ENCODE results near the gene HMX3.

HMX3 gene

DNA sequence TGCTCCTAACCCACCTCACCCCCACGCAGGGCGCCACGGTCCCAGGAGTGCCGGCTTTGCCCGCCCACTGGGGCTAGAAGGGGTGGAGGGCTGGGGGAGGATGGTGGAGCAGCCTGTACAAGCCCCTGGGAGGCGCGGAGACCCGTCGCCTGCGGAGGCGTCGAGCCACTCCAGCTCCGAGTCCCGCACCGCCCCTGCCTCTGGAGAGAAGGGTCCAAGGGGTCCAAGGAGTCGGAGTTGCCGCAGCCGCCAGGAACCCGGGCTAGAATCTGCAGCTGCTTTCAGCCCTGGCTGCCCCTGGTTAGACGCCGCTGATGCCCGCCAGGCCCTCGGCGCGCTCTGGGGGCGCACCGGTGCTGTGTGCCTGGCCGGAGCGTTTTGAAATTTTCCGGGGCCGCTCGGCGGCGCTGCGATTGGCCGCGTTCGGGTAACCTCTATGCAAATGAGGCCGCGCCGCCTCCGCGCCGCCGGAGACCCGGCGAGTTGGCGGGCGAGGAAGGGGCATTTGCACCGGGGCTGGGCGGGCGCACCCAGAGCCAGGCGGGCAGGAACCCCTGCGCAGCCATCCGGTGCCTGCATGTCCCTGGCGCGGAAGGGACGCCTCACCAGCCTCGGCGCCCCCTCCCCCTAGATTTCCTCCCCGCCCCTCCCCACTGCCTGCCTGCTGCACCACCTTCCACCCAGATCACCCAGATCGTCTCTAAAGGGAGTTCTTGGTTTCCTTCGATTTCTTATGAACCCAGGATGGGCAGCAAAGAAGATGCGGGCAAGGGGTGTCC is 12.1 kb downstream of the HMX3 start, which contains the start of gene HMX2:
TSS of gene HMX2 (plus strand) at position 502 of the 779 bp plus-strand sequence. CDS start at position 745, 243 bp downstream.
- no peak for DNase-seq (ENCODE audit: low read depth, low spot score)

DNA sequence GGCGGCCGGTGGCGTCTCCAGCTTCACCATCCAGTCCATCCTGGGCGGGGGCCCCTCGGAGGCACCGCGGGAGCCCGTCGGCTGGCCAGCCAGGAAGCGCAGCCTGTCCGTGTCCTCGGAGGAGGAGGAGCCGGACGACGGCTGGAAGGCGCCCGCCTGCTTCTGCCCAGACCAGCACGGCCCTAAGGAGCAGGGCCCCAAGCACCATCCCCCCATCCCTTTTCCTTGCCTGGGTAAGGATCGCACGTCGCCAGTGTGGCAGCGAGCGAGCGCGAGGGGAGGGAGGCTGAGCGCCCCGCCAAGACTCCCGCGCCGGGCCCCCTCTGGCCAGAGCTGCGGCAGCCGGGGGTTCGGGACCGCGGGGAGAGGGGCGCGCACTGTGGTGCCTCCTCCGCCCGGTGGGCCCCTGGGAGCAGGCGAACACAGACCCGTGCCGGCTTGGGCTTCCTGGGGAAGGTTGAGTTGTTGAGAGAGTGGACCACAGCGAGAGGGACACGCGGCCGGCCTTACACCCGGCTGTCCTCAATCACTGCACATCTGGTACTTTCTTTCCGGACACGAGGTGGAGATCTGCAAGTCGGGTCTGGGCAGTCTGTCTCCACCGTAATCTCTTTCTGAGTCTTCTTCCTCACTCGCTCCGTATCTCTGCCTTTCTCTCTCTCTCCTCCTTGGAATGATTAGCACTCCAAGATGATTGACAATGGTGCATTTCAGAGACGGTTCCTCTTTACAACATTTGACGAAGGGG is 12.8 kb downstream of the HMX3 start:
- no peak for DNase-seq (ENCODE audit: low read depth, low spot score)

DNA sequence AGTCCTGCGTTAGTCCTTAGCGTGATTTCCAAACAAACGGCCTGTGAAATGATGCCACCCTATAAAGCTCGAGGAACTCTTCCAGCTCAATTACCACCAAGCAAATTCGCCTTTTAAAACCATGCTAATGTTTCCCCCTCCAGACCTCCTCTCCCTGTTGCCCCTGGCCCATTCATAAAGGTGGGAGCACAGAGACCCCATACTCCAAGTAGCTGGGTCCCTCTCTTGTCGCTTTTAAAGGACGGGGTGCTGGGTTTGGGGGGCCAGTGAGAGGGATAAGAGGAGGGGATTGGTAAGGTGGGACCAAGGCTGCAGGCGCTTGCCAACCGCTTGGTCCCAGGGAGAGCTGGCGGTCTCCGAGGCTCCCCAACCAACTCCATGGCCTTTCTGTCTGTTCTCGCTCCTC is 13.4 kb downstream of the HMX3 start:
- DNase-seq (ENCODE audit: low read depth, low spot score), result no peak

DNA sequence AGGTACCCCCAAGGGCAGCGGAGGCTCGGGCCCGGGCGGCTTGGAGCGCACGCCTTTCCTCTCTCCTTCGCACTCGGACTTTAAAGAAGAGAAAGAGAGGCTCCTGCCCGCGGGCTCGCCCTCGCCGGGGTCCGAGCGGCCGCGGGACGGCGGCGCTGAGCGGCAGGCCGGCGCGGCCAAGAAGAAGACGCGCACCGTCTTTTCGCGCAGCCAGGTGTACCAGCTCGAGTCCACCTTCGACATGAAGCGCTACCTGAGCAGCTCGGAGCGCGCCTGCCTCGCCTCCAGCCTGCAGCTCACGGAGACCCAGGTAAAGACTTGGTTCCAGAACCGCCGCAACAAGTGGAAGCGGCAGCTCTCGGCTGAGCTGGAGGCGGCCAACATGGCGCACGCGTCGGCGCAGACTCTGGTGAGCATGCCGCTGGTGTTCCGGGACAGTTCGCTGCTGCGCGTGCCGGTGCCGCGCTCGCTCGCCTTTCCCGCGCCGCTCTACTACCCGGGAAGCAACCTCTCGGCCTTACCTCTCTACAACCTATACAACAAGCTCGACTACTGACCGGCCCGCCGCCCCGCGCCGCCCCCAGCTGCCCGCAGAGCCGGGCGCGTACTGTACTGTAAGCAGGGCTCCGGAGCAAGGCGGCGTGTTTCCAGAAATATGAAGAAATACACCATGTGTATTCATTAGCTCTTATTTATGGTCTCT is 13.9 kb downstream of the HMX3 start:
- DNase-seq (ENCODE audit: low read depth, low spot score), result peak; percentile 68

DNA sequence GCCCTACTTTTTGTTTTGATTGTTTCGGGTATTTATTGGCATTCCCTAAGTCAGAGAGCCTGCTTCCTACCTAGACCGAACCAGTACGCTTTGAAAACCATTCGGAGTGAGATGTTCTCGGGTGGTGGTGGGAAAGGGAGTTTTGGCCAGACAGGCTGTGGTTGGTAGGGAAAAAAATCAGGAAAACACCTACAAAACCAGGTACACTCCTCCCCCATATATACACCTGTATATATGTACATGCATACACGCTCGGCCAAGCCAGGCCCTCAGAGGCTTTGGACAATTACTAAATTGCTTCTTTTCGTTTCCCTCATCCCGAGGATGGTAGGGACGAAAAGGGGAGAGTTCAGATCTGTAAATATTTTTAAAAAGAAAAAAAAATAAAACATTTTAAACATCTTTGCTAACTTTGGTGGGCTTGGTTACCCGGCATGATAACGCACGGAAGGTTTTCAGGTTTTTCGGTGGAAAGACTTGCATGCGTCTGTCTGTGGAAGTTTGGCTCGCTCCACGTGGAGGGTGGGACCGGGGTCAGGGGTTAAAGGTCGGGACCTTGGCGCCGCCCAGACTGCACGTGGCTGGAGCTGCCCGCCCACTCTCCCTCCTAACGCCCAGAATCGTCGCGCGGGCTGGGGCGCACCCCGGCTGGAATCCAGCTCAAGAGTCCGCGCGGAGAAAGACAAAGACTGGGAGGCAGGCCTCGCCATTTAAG is 14.7 kb downstream of the HMX3 start:
- DNase-seq (ENCODE audit: low read depth, low spot score), result no peak

DNA sequence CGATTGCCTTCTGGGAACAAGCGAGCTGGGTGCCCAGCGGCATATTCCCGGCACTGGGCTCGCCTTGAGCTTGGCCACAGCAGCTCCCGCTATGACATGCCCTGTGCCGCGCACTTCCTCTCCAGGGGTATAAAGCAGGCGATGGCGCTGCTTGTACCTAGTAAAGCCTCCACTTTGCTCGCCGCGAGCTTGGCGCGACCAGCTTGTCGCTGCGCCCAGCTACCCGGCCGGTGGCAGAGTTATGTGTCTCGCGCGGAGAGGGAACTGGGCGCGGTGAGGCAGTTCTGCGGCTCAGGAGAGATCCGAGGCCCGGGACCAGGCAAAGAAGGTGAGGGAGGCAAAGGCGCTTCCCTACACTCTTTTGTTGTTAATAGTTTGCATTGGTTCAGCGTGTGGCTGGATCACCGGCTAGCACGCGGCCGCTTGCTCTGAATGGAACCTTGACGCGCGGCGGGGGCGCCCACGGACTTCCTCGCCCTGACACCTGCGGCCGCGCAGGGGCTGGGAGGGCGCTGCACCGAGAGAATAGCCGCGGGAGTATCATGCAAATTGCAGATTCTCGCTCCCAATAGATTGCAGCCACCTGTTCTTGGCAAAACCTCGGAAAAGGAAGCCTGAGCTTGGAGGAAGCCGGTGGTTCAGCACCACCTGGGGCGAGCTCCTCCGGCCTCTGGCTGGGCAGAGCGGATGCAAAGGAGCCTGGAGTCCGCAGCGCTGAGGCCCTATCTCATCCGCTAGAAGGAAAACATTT is 15.4 kb downstream of the HMX3 start:
- peak; percentile 62 for DNase-seq (ENCODE audit: low read depth, low spot score)

DNA sequence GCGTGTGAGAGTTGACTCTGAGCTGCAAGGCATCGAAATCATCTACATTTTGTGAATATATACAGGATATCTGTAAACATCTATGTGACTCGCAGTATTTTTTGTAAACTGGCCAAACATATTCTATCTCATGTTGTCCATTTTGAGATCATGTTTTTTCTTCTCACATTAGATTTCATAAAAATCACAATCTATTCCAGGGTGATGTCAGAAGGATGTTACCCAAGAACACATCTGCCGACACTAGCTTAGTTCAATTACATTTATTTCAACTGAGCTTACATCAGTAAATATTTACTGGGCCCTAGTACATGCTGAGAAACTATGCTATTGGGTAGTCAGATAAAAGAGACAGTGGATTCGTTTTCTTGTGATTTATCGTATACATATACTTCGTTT is 16.0 kb downstream of the HMX3 start:
- no peak for DNase-seq (ENCODE audit: low read depth, low spot score)

DNA sequence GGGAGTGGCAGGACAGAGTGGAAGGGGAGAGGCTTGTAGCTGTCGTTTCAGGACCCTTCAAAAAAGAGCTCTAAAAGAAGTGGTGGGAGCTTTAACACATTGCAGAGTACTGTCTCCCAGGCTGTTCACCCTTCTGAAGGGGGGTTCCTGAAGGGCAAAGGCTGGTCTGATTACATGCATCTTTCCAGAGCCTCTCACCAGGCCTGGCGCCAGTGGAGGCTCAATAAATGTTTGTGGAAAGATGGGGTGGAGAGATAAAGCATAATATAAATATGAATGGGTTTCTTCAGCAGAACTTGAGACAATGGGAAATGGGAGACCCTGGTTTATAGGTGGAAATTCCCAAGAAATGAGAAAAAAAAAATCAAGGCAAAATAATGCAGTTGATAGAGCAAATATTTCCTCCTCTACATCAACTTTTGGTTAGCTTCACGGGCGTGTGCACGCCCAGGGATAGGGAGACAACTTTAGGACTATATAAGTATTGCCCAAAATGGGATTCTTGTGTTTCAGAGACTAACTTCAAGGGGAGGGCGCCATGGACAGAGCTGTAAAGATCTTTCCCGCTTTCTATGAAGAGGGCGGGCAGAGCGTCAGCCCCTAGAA is 17.8 kb downstream of the HMX3 start:
- no peak for DNase-seq (ENCODE audit: low read depth, low spot score)

DNA sequence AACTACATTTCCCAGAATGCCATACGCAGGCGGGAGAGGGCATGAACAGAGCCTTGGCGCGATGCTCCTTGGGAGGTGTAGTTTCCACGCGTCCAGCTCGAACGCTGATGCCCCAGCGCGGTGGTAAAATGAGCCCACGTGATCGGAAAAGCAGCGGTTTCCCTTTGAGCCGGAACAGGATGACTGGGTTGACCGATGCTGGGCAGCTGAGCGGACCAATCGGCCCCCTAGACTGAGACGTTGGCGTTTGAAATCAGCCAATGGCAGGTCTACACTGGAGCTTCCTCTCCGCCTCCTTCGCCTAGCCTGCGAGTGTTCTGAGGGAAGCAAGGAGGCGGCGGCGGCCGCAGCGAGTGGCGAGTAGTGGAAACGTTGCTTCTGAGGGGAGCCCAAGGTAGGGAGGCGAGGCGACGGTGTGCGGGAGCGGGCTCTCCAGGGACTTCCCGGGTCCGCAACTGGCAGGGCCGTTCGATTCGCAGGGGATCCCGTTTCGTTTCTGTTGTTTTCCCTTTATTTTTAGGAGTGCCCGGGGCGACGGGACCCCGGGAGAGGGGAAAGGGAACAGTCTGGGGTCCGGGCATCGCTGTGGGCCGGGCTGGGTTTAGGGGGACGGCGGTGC is 18.4 kb downstream of the HMX3 start, which contains the start of gene BUB3:
TSS of gene BUB3 (plus strand) at position 311 of the 619 bp plus-strand sequence. CDS start 516 bp downstream, outside the sequence.
- peak; percentile 100 for DNase-seq (ENCODE audit: low read depth, low spot score)

DNA sequence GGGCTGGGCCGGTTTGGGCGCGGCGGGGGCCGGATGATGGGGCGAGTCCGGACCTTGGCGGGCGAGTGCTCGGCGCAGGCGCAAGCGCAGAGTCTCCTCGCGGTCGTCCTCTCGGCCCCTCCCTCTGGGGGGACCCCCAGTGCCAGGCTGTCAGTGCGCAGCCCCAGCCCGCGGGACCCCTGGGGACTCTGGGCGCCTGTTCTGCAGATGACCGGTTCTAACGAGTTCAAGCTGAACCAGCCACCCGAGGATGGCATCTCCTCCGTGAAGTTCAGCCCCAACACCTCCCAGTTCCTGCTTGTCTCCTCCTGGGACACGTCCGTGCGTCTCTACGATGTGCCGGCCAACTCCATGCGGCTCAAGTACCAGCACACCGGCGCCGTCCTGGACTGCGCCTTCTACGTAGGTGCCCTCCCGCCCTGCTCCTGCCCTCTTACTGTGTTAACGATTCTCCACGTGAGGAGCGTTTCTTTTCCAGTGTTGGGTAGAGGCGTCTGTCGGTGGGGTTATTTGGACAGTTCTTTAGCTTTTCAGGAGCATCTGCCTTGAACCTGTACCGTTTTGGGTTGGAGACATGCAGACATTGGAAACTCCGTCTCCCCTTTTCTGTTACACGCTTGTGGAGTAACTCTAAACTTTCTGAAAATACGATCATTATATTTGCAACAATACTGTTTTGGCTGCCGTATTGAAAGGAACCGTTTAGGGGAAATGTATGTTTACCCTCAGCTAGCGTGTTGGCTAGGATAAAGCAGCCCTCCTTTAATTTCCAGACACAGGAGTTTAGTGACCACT is 19.1 kb downstream of the HMX3 start:
- DNase-seq (ENCODE audit: low read depth, low spot score), result peak; percentile 71

DNA sequence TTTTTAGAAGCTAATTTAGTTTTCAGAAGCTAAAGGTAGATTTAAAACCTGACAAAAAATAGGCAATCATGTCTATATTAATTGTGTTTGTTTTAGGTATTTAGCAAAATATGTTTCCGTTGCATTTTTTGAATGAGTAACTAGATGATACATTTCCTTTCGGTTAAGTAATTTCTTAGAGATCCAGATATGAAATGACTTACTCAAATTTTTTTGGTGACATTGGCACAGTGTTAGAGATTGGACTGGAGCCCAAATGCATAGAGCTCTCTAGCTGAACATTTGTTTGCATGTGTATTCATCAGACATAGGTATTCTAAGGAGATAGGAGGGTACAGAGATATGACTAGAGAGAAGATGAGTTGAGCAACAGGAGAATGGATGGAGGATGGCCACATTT is 20.3 kb downstream of the HMX3 start:
- DNase-seq (ENCODE audit: low read depth, low spot score), result no peak

DNA sequence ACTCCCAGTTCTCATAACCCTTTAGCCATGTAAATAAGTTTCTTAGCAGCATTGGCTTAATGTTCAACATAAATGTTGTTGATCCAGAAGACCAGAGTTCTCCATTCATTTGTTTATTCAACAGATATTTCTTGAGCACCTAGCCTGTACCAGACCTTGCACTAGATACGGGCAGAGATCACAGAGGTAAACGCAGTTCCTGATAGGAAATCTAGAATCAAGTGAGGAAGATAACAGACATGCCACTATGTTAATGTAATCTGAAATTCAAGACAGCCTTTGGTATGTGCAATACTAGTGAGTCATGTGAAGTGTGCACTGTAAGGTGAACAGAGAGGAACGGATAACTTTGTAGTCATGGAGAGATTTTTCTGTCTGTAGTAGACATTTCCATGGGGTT is 21.4 kb downstream of the HMX3 start:
- DNase-seq (ENCODE audit: low read depth, low spot score), result no peak

DNA sequence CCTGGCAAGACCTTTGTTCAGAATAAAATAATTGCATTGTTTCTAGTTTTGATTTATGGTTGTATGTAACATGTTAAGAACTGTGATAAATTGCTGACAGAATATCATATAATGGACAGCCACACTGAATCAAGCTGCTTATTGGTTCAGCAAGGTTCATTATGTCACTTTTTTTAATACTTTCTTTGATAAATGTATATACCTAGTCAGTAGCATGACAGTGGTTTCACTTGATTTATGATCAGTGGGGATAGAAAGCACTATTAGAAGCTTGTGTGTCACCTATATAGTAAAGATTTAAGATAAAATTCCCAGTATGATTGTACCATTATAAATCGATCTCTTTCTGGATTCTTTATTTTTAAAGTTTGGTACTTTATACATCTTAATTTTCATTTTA is 22.9 kb downstream of the HMX3 start:
- no peak for DNase-seq (ENCODE audit: low read depth, low spot score)

DNA sequence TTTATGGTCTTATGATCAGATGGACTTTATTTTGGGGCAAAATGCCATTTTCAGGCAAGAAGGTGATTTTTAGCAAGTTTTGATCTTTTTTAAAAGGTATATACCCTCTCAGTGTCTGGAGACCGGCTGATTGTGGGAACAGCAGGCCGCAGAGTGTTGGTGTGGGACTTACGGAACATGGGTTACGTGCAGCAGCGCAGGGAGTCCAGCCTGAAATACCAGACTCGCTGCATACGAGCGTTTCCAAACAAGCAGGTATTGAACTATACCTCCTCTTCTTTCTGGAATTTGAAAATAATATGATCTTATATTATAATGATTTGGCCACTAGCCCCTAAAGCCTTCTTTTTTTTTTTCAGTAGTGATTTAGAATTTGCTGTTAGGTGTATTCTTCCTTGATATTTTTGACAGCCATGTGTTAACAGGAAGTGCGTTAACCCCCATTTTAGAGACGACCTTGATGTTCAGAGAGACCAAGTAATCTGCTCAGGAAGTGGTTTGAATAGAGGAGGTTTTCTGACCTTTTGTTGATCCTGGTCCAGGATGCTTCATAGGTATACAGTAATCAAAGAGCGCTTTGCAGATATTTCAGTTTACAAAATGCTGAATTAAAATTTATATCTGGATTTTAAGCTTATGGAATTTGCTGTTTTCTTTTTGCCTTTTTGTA is 24.7 kb downstream of the HMX3 start:
- DNase-seq (ENCODE audit: low read depth, low spot score), result no peak

DNA sequence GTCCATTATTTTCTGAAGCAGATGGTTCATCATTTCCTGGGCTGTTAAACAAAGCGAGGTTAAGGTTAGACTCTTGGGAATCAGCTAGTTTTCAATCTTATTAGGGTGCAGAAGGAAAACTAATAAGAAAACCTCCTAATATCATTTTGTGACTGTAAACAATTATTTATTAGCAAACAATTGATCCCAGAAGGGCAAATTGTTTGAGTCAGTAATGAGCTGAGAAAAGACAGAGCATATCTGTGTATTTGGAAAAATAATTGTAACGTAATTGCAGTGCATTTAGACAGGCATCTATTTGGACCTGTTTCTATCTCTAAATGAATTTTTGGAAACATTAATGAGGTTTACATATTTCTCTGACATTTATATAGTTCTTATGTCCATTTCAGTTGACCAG is 28.5 kb downstream of the HMX3 start:
- DNase-seq (ENCODE audit: low read depth, low spot score), result no peak

DNA sequence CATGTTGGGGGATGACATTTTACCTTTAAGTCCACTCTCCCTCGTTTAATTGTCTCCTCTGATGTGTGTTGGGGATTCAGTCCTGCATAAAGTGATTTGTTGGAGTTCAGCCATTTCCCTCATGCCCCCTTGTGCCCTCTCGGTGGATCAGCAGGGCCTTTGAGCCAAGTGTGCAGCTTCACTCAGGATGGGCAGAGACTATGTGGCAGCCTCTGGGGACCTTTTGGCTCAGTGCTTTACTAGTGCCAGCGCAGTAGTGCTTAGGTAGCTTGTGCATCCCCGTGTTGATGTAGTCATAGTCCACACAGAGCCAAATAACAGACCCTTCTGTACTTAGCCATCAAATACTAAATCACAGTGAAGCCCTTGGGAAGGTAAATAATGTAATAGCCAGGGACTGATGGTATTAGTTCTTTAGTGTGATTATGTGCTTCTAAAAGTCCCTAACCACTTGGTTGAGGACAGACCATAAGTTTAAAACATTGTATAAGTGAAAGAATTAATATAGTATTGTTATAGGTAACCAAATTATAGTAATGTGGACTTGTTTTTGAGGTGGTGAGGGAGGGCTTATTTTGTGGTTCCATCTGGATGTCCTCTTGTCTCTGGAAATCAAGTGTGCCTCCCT is 29.8 kb downstream of the HMX3 start:
- no peak for DNase-seq (ENCODE audit: low read depth, low spot score)

DNA sequence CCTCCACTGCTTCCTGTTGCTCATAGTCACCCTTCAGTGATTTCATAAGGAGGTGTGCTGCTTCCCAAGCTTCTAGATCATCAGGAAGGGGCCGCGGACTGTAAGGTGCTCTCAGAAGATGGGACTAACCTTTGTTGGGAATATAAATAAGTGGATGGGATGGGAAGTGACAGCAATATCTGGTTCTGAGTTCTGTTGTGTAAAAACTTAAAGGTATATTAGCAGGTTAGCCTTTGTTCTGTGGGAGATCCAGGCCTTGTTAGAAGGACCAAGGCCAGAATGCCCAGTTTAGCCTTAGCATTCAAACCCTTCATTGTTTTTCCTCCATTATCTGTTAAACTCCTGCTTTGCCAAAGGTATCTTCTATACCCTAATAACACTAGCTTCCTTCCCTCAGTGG is 30.8 kb downstream of the HMX3 start:
- DNase-seq (ENCODE audit: low read depth, low spot score), result no peak

DNA sequence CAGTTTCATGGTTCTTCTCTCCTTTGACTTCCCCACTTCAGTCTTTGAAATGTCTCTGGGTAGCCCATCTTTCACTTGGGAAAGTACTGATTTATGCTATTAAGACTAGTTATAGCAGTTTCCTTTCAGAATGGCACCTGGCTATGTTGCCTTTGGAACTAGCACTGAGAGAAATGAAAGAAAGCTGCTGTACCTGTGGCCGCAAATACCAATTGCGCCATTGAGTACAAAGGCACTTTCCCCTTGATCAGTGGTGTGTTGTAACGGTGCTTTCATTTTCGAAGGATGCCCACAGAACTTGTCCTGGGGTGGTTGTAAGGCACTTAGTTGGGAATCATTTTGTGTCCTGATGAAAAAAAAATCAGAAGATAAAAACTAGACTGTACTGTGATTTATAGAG is 35.2 kb downstream of the HMX3 start:
- no peak for DNase-seq (ENCODE audit: low read depth, low spot score)
